Activated B cell treated with CpG ODN at 0.5 μM for 24 hours (primary cell): ENCODE results near the gene SGCD. TPM values are rescaled to one million over a fixed set of nuclear protein-coding genes. Genes with fewer than 3 reads are reported as not detected.

Experiments used
- ATAC-seq: fragments of 200-7000 bp; cut with Tn5 transposase; one replicate; pipeline ENCODE4 v1.10.0; 2021; ENCODE audit warnings: low read depth, mild to moderate bottlenecking, moderate library complexity
- CTCF ChIA-PET: fragments of 350-600 bp; sonication (Branson Sonifier 250); formaldehyde crosslinking; loops from one replicate; lab custom pipeline; 2021; ENCODE audit warnings: antibody characterized with exemption; lab: Charles Lee
- POLR2A ChIA-PET: fragments of 350-600 bp; sonication (Branson Sonifier 250); formaldehyde crosslinking; loops from one replicate; lab custom pipeline; 2021; ENCODE audit warnings: antibody characterized with exemption; lab: Charles Lee
- DNase-seq: peaks from one replicate; pipeline ENCODE4 v3.0.0; 2022
- H3K27ac Mint-ChIP-seq: one replicate; pipeline ENCODE4 v1.8.0; 2020; ENCODE audit warnings: mixed read lengths
- H3K27me3 Mint-ChIP-seq: one replicate; pipeline ENCODE4 v1.8.0; 2021; ENCODE audit warnings: mixed read lengths
- H3K36me3 Mint-ChIP-seq: one replicate; pipeline ENCODE4 v1.8.0; 2021; ENCODE audit warnings: low read depth, mixed read lengths
- H3K4me1 Mint-ChIP-seq: one replicate; pipeline ENCODE4 v1.8.0; 2021; ENCODE audit warnings: mixed read lengths
- H3K4me3 Mint-ChIP-seq: one replicate; pipeline ENCODE4 v1.8.0; 2020; ENCODE audit warnings: mild to moderate bottlenecking, mixed read lengths
- H3K9me3 Mint-ChIP-seq: one replicate; pipeline ENCODE4 v1.8.0; 2020; ENCODE audit warnings: mixed read lengths
- CTCF ChIP-seq: fragments of 200-600 bp; IDR thresholded peaks from one replicate; pipeline ENCODE4 v1.8.0; 2022; ENCODE audit warnings: antibody characterized with exemption, mild to moderate bottlenecking
- intact Hi-C: fragments of 100-400 bp; cut with micrococcal nuclease; formaldehyde crosslinking; loops from one replicate; pipeline ENCODE4 v1.15.1; 2024
- total RNA-seq: library from RNA; stranded (reverse); gene quantifications from 2 replicates; pipeline ENCODE4 v1.2.3, GENCODE V29; 2022

SGCD gene
- total RNA-seq, 1 donor from 2014 or later = not detected

GRCh38 chr5:156388233-156388632 lies 61.3 kb downstream of the SGCD start:
- H3K27ac Mint-ChIP-seq = no peak overlapping the region
- ATAC-seq (no peak), DNase-seq (no peak)
- intact Hi-C loops = no loop called here
- no peaks in the 10 kb centered on the region for H3K4me1 Mint-ChIP-seq
- H3K4me3 Mint-ChIP-seq = no peak overlapping the region
- POLR2A ChIA-PET = no interaction called here
- no peaks in the 10 kb centered on the region for H3K27me3 Mint-ChIP-seq
- no peak for TF ChIP-seq CTCF
- CTCF ChIA-PET = no interaction called here
- no peaks in the 10 kb centered on the region for H3K9me3 Mint-ChIP-seq
- no peaks in the 10 kb centered on the region for H3K36me3 Mint-ChIP-seq

DNA sequence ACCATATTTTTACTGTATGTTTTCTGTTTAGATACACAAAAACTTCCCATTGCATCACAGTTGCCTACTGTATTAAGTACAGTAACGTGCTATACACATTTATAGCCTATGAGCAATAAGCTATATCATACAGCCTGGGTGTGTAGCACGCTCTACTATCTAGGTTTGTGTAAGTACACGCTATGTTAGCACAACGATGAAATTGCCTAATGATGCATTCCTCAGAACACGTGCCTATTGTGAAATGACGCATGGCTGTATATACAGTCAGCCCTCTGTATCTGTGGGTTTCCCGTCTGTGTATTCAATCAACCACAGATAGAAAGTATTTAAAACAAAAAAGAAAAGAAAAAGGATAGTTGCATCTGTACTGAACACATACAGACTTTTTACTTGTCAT lies 64.2 kb downstream of the SGCD start:
- intact Hi-C loops = no loop called here
- DNase-seq (no peak), ATAC-seq (no peak)
- Mint-ChIP-seq H3K4me1 (no peaks in the 10 kb centered on the region), H3K27me3 (no peaks in the 10 kb centered on the region), H3K9me3 (no peaks in the 10 kb centered on the region), H3K36me3 (no peaks in the 10 kb centered on the region), H3K27ac (no peak overlapping the region), H3K4me3 (no peak overlapping the region)
- ChIA-PET POLR2A (no interaction called here), CTCF (no interaction called here)
- TF ChIP-seq CTCF = no peak

DNA sequence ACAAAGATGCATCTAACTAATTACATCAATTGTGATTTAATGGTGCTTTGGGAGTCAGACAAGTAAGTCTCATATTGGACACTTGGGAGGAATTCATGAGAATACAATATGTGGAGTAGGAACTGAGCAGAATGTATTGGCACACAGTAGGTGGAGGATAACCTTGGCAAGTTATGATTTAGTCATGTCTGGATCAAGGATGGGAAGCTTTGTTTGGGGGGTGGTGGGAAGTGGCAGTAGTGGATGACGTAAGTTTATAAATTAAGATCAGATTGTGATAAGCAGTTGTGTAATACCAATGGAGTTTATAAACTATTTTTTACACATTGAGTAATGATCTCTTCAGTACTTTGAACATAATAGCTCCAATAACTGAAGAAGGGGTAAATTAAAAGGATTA lies 67.0 kb downstream of the SGCD start:
- no peaks in the 10 kb centered on the region for H3K36me3 Mint-ChIP-seq
- H3K27ac Mint-ChIP-seq = no peak overlapping the region
- POLR2A ChIA-PET = no interaction called here
- CTCF ChIA-PET = no interaction called here
- no peaks in the 10 kb centered on the region for H3K4me1 Mint-ChIP-seq
- no peak for DNase-seq
- no peak for TF ChIP-seq CTCF
- H3K9me3 Mint-ChIP-seq = no peaks in the 10 kb centered on the region
- H3K4me3 Mint-ChIP-seq = no peak overlapping the region
- ATAC-seq = no peak
- no peaks in the 10 kb centered on the region for H3K27me3 Mint-ChIP-seq
- intact Hi-C loops = no loop called here

DNA sequence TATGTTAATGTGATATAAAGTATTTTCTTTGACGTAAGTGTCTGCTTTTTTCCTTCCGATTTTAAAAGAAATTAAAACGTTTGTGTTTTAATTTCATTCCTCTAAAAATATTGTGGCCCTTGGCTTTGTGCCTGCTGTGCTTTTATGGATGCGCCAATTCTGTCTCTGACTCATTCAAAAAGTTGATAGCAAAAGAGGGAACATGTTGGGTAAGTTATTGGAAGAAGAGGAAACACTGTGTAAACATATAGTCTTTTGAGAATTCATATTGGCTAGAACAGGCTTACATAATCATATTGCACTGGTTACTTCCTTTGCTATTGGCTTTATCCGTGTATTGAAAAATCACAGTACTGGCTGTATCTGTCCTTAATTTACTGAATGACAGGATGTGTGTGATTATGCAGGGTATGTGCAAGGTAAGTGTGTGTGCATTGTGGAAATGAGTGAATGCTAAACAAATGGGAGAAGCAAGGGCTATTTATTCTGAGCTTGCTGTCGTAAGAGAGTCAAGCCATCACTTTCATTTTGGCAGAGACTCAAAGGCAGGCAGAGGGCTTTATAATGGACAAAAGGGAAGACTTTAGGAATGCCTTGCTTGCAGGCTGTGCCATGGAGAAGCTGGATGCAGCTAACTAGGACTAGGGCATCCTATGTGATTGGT lies 67.8 kb downstream of the SGCD start:
- TF ChIP-seq CTCF = no peak
- no peaks in the 10 kb centered on the region for H3K27me3 Mint-ChIP-seq
- intact Hi-C loops = no loop called here
- ATAC-seq (no peak), DNase-seq (no peak)
- POLR2A ChIA-PET = no interaction called here
- H3K9me3 Mint-ChIP-seq = no peaks in the 10 kb centered on the region
- CTCF ChIA-PET = no interaction called here
- H3K4me3 Mint-ChIP-seq = no peak overlapping the region
- no peaks in the 10 kb centered on the region for H3K4me1 Mint-ChIP-seq
- no peaks in the 10 kb centered on the region for H3K36me3 Mint-ChIP-seq
- H3K27ac Mint-ChIP-seq = no peak overlapping the region

DNA sequence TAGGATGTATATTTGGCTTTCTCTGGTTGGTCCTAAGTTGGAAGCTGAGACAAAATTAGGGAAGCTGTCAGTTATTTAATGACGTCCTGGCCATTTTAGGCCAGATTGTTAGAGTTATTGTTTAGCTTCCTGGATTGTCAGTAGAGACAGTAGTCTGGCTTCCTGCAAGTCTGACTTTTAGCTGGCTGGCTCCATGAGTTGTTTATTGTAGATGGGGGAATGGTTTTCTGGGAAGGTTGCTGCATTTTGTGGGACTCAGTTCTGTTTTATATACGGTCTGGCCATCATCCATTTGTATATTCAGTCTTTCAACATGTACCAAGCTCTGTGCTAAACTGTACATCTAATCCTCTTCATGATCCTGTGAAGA lies 68.3 kb downstream of the SGCD start:
- no peak for ATAC-seq
- CTCF ChIA-PET = no interaction called here

More for the DNA sequence above, 68.3 kb downstream of the SGCD start:
- H3K4me3 Mint-ChIP-seq = no peak overlapping the region
- no peaks in the 10 kb centered on the region for H3K27me3 Mint-ChIP-seq
- no peak for TF ChIP-seq CTCF
- POLR2A ChIA-PET = no interaction called here
- H3K4me1 Mint-ChIP-seq = no peaks in the 10 kb centered on the region
- no peaks in the 10 kb centered on the region for H3K9me3 Mint-ChIP-seq
- no peaks in the 10 kb centered on the region for H3K36me3 Mint-ChIP-seq
- no peak overlapping the region for H3K27ac Mint-ChIP-seq
- DNase-seq = no peak
- intact Hi-C loops = no loop called here
